NOMO-1 treated with DMSO at 0.1 percent for 48 hours (cell line): ENCODE data around the gene GJB3.
"Not testable (repeated sequence)": the region's sequence is repeated elsewhere in the genome, so short reads cannot be mapped to it uniquely, and the experiment has no call there.

Experiments used
- DNase-seq: peaks from one replicate; lab custom pipeline; 2025; ENCODE audit not compliant: unreplicated experiment; lab: John Stamatoyannopoulos, UW

The GJB3 gene

DNA sequence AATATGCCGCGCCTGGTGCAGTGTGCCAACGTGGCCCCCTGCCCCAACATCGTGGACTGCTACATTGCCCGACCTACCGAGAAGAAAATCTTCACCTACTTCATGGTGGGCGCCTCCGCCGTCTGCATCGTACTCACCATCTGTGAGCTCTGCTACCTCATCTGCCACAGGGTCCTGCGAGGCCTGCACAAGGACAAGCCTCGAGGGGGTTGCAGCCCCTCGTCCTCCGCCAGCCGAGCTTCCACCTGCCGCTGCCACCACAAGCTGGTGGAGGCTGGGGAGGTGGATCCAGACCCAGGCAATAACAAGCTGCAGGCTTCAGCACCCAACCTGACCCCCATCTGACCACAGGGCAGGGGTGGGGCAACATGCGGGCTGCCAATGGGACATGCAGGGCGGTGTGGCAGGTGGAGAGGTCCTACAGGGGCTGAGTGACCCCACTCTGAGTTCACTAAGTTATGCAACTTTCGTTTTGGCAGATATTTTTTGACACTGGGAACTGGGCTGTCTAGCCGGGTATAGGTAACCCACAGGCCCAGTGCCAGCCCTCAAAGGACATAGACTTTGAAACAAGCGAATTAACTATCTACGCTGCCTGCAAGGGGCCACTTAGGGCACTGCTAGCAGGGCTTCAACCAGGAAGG is 4.3 kb downstream of the GJB3 start:
- no peak for DNase-seq

DNA sequence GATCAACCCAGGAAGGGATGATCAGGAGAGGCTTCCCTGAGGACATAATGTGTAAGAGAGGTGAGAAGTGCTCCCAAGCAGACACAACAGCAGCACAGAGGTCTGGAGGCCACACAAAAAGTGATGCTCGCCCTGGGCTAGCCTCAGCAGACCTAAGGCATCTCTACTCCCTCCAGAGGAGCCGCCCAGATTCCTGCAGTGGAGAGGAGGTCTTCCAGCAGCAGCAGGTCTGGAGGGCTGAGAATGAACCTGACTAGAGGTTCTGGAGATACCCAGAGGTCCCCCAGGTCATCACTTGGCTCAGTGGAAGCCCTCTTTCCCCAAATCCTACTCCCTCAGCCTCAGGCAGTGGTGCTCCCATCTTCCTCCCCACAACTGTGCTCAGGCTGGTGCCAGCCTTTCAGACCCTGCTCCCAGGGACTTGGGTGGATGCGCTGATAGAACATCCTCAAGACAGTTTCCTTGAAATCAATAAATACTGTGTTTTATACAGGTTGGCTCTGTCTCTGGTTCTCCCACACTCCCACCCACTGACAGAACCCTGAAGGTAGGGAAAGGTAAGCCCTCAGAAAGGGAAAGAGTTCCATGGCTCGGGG is 5.0 kb downstream of the GJB3 start:
- DNase-seq: no peak

- peak; percentile 61 for DNase-seq
These were observed 5.7 kb downstream of the GJB3 start for GRCh38 chr1:34786521-34787325.

DNA sequence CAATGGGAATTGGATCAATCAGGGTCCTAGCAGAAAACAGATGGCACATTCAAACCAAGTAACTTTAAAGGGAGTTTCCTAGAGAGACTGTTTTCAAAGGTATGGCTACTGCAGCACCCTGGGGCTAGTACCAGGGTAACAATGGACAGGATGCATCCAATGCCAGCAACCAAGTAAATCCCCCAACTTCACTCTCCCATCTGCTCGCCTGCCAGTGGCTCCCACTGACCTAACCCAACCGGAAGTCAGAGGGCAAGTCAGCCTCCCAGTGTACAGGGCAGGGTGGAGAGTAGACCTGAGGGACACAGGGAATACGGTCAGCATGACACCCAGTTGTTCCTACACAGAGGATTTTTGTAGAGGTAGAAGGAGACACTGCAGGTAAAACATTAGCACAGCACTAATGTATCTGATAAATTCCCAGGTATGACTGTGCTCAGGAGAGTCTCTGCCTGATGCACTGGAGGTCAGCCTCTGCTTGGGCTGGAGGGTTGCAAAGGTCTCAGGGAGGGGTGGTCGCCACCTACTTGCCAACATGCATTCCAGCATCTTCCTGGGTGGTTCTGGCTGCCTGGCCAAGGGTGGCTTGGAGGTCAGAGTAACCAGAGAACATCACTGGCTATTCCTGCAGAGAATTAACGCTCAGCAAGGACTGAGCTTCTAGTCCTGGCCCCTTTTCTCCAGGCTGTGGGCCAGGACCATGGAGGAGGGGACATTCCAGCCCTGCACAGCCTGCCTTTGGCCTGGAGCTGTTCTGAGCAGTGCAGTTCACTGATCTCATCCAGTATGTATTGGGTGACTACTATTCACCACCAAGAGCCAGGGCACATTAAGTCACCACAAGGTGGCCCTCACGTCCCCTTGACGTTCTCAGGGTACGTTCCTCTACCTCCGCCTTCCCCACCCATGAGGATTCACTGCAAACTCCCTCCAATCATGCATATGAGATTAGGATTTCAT is 6.7 kb downstream of the GJB3 start:
- DNase-seq: no peak

- no peak for DNase-seq
These were observed 10.0 kb downstream of the GJB3 start for GRCh38 chr1:34790985-34791384.

GRCh38 chr1:34792424-34792823 is 11.4 kb downstream of the GJB3 start:
- no peak for DNase-seq

GRCh38 chr1:34792868-34793727 is 12.1 kb downstream of the GJB3 start, which contains the start of gene GJA4:
Gene GJA4, plus strand, starts transcription at chr1:34792999. Its CDS starts 1,215 bp downstream, at chr1:34794214.
- no peak for DNase-seq

DNA sequence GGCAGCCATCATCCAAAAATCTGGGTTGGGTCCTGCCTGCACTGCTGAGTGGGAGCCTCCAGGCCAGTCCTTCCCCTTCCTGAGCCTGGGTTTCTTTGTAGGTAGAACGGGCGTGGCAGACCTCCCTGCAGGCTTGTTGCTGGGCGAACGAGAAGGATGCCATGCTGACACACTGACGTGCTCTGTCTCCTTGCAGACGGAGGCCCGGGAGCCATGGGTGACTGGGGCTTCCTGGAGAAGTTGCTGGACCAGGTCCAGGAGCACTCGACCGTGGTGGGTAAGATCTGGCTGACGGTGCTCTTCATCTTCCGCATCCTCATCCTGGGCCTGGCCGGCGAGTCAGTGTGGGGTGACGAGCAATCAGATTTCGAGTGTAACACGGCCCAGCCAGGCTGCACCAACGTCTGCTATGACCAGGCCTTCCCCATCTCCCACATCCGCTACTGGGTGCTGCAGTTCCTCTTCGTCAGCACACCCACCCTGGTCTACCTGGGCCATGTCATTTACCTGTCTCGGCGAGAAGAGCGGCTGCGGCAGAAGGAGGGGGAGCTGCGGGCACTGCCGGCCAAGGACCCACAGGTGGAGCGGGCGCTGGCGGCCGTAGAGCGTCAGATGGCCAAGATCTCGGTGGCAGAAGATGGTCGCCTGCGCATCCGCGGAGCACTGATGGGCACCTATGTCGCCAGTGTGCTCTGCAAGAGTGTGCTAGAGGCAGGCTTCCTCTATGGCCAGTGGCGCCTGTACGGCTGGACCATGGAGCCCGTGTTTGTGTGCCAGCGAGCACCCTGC is 13.2 kb downstream of the GJB3 start:
- no peak for DNase-seq

- DNase-seq: no peak
These were observed 13.8 kb downstream of the GJB3 start for GRCh38 chr1:34794790-34795180.

- no peak for DNase-seq
These were observed 14.9 kb downstream of the GJB3 start for GRCh38 chr1:34795916-34796315.

GRCh38 chr1:34796990-34797389 is 16.0 kb downstream of the GJB3 start:
- no peak for DNase-seq

GRCh38 chr1:34800214-34800613 is 19.2 kb downstream of the GJB3 start:
- DNase-seq: no peak

DNA sequence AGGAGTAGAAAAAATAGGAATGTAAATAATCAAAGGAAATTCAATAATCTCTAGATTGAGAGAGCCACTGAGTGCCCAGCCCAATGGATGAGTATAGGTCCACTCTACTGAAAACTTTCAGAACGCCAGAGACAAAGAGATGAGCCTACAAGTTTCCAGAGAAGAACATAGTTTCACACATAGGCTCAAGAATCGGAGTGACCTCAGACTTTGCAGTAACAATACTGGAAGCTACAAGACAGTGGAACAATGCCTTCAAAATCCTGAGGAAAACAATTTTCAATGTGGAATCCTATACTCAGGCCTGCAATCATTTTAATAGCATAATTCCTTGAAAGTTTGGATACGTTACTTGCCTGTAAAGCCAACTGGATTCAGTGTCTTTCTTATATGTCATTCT is 22.8 kb downstream of the GJB3 start:
- no peak for DNase-seq

DNA sequence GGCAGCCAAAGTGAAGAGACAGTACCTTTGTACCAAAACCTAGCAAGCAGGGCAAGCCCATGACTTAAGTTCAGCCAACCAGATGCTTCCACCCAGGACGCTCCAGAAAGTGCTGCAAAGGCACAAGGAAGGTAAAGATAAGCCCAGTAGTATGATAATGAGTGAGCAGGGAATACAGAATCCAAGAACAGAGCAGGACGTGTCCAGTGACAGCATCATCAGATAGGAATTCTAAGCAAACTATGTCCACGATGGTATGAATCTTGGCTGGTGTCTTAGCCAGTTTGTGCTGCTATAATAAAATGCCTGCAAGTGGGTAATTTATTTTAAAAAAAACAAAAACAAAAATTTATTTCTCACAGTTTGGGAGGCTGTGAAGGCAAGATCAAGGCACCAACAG is 25.4 kb downstream of the GJB3 start:
- no peak for DNase-seq

- DNase-seq: no peak
These were observed 27.2 kb downstream of the GJB3 start for GRCh38 chr1:34808051-34808810.

DNA sequence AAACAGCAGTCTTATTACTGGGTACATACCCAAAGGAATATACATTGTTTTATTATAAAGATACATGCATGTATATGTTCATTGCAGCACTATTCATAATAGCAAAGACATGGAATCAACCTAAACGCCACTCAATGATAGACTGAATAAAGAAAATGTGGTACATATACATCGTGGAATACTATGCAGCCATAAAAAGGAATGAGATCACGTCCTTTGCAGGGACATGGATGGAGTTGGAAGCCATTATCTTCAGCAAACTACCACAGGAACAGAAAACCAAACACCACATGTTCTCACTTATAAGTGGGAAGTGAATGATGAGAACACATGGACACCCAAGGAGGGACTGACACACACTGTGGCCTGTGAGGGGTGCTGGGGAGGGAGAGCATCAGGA is 29.8 kb downstream of the GJB3 start:
- DNase-seq: not testable (repeated sequence)

DNA sequence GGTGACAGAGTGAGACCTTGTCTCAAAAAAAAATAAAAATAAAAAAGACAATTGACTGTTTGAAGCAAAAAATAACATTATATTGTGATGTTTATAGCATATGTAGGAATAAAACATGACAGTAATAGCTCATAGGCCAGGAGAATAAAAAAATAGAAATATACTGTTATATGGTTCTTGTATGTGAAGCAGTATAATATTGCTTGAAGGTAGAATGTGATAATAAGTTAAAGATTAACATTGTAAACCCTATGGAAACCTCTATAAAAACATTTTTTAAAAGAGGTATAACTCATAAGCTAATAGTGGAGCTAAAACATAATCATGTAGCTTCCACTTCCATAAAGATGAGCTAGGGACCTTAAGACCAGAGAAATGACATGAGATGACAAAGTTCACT is 35.3 kb downstream of the GJB3 start:
- DNase-seq: no peak

DNA sequence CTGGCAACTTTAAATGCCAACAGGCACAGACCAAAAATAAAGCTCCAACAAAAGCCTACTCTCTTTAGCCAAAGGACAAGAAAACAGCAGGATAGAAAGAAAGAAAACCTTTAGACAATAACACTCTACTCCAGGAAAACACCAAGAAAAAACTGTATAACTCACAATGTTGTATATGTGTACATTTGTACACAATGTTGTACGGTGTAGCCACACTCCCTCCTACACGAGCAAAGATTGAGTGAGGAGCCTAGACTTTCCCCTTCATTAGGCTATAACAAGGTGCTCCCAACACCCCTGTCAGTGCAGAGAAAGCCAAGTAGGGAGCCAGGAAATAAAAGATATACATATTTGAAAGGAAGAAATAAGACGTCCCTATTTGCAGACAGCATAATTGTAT is 35.8 kb downstream of the GJB3 start:
- no peak for DNase-seq

GRCh38 chr1:34818862-34819261 is 37.8 kb downstream of the GJB3 start:
- DNase-seq: not testable (repeated sequence)
